WERI-Rb-1 (cell line): ENCODE results near the gene GPR146.

Experiments
- DNase-seq: peaks from one replicate; pipeline ENCODE4 v3.0.0-alpha.2; 2020
- H3K27ac ChIP-seq: fragments of 250-450 bp; sonication (Bioruptor Pico); 2 replicates; pipeline ENCODE4 v1.5.1; 2020; ENCODE audit warnings: mild to moderate bottlenecking, moderate library complexity
- H3K27me3 ChIP-seq: fragments of 250-450 bp; sonication (Bioruptor Pico); 2 replicates; pipeline ENCODE4 v1.5.1; 2021; ENCODE audit warnings: mild to moderate bottlenecking, low read depth, moderate library complexity; ENCODE audit not compliant: insufficient read depth, severe bottlenecking
- H3K36me3 ChIP-seq: fragments of 250-450 bp; sonication (Bioruptor Pico); 2 replicates; pipeline ENCODE4 v1.5.1; 2020; ENCODE audit warnings: mild to moderate bottlenecking, moderate library complexity
- H3K4me3 ChIP-seq: 2 replicates; pipeline ENCODE4 v1.5.1; 2011; ENCODE audit warnings: low read depth, mild to moderate bottlenecking, control low read depth, low read length
- H3K9me3 ChIP-seq: fragments of 250-450 bp; sonication (Bioruptor Pico); 2 replicates; pipeline ENCODE4 v1.5.1; 2021; ENCODE audit warnings: mild to moderate bottlenecking, moderate library complexity; ENCODE audit not compliant: severe bottlenecking
- CTCF ChIP-seq: IDR thresholded peaks from 2 replicates; pipeline ENCODE4 v1.5.1; 2011; ENCODE audit warnings: low read depth, mild to moderate bottlenecking, control low read depth, inconsistent platforms, low read length

The GPR146 gene

GRCh38 chr7:1100386-1100785, 56.0 kb downstream of the GPR146 start:
- DNase-seq: no peak
- H3K4me3 ChIP-seq: no peak overlapping the region
- no peak for TF ChIP-seq CTCF
- H3K27ac ChIP-seq: no peak overlapping the region
- no peaks in the 10 kb centered on the region for H3K27me3 ChIP-seq
- no peaks in the 10 kb centered on the region for H3K9me3 ChIP-seq
- peaks cover 5% of the 10 kb centered on the region; the same call in 1 of the 2 replicates for H3K36me3 ChIP-seq

- no peaks in the 10 kb centered on the region for H3K27me3 ChIP-seq
- no peak for DNase-seq
- TF ChIP-seq CTCF: no peak
- no peak overlapping the region for H3K4me3 ChIP-seq
- H3K27ac ChIP-seq: no peak overlapping the region
- H3K9me3 ChIP-seq: no peaks in the 10 kb centered on the region
- H3K36me3 ChIP-seq: peaks cover 5% of the 10 kb centered on the region; the same call in 1 of the 2 replicates
Measured at GRCh38 chr7:1100834-1101562, 56.7 kb downstream of the GPR146 start.

- Histone ChIP-seq H3K36me3 (peaks cover 5% of the 10 kb centered on the region; the same call in 1 of the 2 replicates), H3K4me3 (no peak overlapping the region), H3K27me3 (no peaks in the 10 kb centered on the region), H3K27ac (no peak overlapping the region), H3K9me3 (no peaks in the 10 kb centered on the region)
- no peak for TF ChIP-seq CTCF
- no peak for DNase-seq
Measured at GRCh38 chr7:1101563-1102431, 57.5 kb downstream of the GPR146 start.

- Histone ChIP-seq H3K27me3 (no peaks in the 10 kb centered on the region), H3K9me3 (no peaks in the 10 kb centered on the region), H3K27ac (no peak overlapping the region), H3K4me3 (no peak overlapping the region), H3K36me3 (peaks cover under 1% of the 10 kb centered on the region; the same call in 1 of the 2 replicates)
- no peak for DNase-seq
- no peak for TF ChIP-seq CTCF
Measured at GRCh38 chr7:1103009-1103788, 58.9 kb downstream of the GPR146 start.

GRCh38 chr7:1103789-1104515, 59.6 kb downstream of the GPR146 start:
- TF ChIP-seq CTCF: no peak
- Histone ChIP-seq H3K27ac (no peak overlapping the region), H3K4me3 (no peak overlapping the region), H3K36me3 (no peaks in the 10 kb centered on the region; the same call in 1 of the 2 replicates), H3K27me3 (no peaks in the 10 kb centered on the region), H3K9me3 (no peaks in the 10 kb centered on the region)
- DNase-seq: no peak
